D721Med (cell line): Measurements from ENCODE around the gene NR1H3.
"Not testable (repeated sequence)": the region's sequence is repeated elsewhere in the genome, so short reads cannot be mapped to it uniquely, and the experiment has no call there.

Experiments
- DNase-seq: peaks from one replicate; pipeline ENCODE4 v3.0.0; 2011; ENCODE audit warnings: low spot score; ENCODE audit not compliant: insufficient read length
- FAIRE-seq: peaks from 2 replicates; lab custom pipeline; 2011; peaks lifted over from hg19 to GRCh38; lab: Jason Lieb, UNC
- CTCF ChIP-seq: IDR thresholded peaks from 2 replicates; pipeline ENCODE4 v1.5.1; 2012; ENCODE audit warnings: mild to moderate bottlenecking, control low read depth; ENCODE audit not compliant: insufficient read depth; ENCODE audit errors: missing control alignments

NR1H3 gene

GRCh38 chr11:47305734-47306483, 48.1 kb downstream of the NR1H3 start:
- no peak for TF ChIP-seq CTCF
- peak; percentile 90 for FAIRE-seq
- DNase-seq, result peak; percentile 58

- FAIRE-seq, result no peak
- DNase-seq, result no peak
- no peak for TF ChIP-seq CTCF
These were observed 48.7 kb downstream of the NR1H3 start for GRCh38 chr11:47306484-47306844.

- DNase-seq (no peak), FAIRE-seq (no peak)
- TF ChIP-seq CTCF, result no peak
These were observed 50.4 kb downstream of the NR1H3 start for GRCh38 chr11:47308050-47308823.

- DNase-seq (no peak), FAIRE-seq (no peak)
- TF ChIP-seq CTCF, result no peak
These were observed 57.2 kb downstream of the NR1H3 start for GRCh38 chr11:47314992-47315391.

- not testable (repeated sequence) for FAIRE-seq, DNase-seq
These were observed 58.7 kb downstream of the NR1H3 start for GRCh38 chr11:47316501-47316900.

- no peak for DNase-seq
- no peak for TF ChIP-seq CTCF
- FAIRE-seq, result no peak
These were observed 59.5 kb downstream of the NR1H3 start for GRCh38 chr11:47317064-47317828.

GRCh38 chr11:47318166-47318565, 60.4 kb downstream of the NR1H3 start:
- no peak for TF ChIP-seq CTCF
- FAIRE-seq, result no peak

More at GRCh38 chr11:47318166-47318565, 60.4 kb downstream of the NR1H3 start:
- no peak for DNase-seq
